Astrocyte (in vitro differentiated cells and primary cell): ENCODE data around the gene ZNF738. TPM values are rescaled to one million over a fixed set of nuclear protein-coding genes. Genes with fewer than 3 reads are reported as not detected.

Experiments
- DNase-seq: peaks from one replicate; pipeline ENCODE4 v3.0.0-alpha.2; 2010; ENCODE audit warnings: low read depth
- FAIRE-seq: peaks from 2 replicates; lab custom pipeline; 2011; peaks lifted over from hg19 to GRCh38; lab: Jason Lieb, UNC
- H2AFZ ChIP-seq: 2 replicates; pipeline ENCODE4 v1.6.0; 2012; ENCODE audit warnings: low read depth, low read length, inconsistent platforms
- H3K27ac ChIP-seq: 2 replicates; pipeline ENCODE4 v1.5.1; 2011; ENCODE audit warnings: low read depth, low read length, inconsistent platforms
- H3K27me3 ChIP-seq: 2 replicates; pipeline ENCODE4 v1.6.0; 2011; ENCODE audit warnings: low read length, inconsistent platforms; ENCODE audit not compliant: insufficient read depth
- H3K36me3 ChIP-seq: 2 replicates; pipeline ENCODE4 v1.5.1; 2011; ENCODE audit warnings: low read length, inconsistent platforms; ENCODE audit not compliant: insufficient read depth
- H3K4me1 ChIP-seq: 2 replicates; pipeline ENCODE4 v1.5.1; 2011; ENCODE audit warnings: low read length, inconsistent platforms; ENCODE audit not compliant: insufficient read depth
- H3K4me2 ChIP-seq: 2 replicates; pipeline ENCODE4 v1.6.0; 2012; ENCODE audit warnings: low read length, inconsistent platforms
- H3K4me3 ChIP-seq: 2 replicates; pipeline ENCODE4 v1.5.1; 2011; ENCODE audit warnings: low read depth, mild to moderate bottlenecking, low read length, inconsistent platforms; ENCODE audit not compliant: insufficient read depth
- H3K79me2 ChIP-seq: 2 replicates; pipeline ENCODE4 v1.6.0; 2012; ENCODE audit warnings: mild to moderate bottlenecking, low read length, inconsistent platforms; ENCODE audit not compliant: insufficient read depth
- H3K9ac ChIP-seq: 2 replicates; pipeline ENCODE4 v1.6.0; 2012; ENCODE audit warnings: mild to moderate bottlenecking, low read length, inconsistent platforms
- H3K9me3 ChIP-seq: 2 replicates; pipeline ENCODE4 v1.5.1; 2012; ENCODE audit warnings: low read depth, mild to moderate bottlenecking, low read length, inconsistent platforms; ENCODE audit not compliant: insufficient read depth
- H4K20me1 ChIP-seq: 2 replicates; pipeline ENCODE4 v1.6.0; 2012; ENCODE audit warnings: low read length, inconsistent platforms; ENCODE audit not compliant: insufficient read depth
- H3K27ac Mint-ChIP-seq: one replicate; pipeline ENCODE4 v1.8.0; 2021; ENCODE audit warnings: mild to moderate bottlenecking, mixed read lengths; ENCODE audit not compliant: unreplicated experiment
- H3K27me3 Mint-ChIP-seq: one replicate; pipeline ENCODE4 v1.8.0; 2021; ENCODE audit warnings: low read depth, mixed read lengths; ENCODE audit not compliant: unreplicated experiment
- H3K36me3 Mint-ChIP-seq: one replicate; pipeline ENCODE4 v1.8.0; 2021; ENCODE audit warnings: low read depth, mixed read lengths; ENCODE audit not compliant: unreplicated experiment
- H3K4me1 Mint-ChIP-seq: one replicate; pipeline ENCODE4 v1.8.0; 2021; ENCODE audit warnings: low read depth, mixed read lengths; ENCODE audit not compliant: unreplicated experiment
- H3K4me3 Mint-ChIP-seq: one replicate; pipeline ENCODE4 v1.8.0; 2021; ENCODE audit warnings: mild to moderate bottlenecking, moderate library complexity, mixed read lengths; ENCODE audit not compliant: unreplicated experiment
- H3K9me3 Mint-ChIP-seq: one replicate; pipeline ENCODE4 v1.8.0; 2021; ENCODE audit warnings: mild to moderate bottlenecking, mixed read lengths; ENCODE audit not compliant: unreplicated experiment
- EZH2 ChIP-seq: IDR thresholded peaks from 2 replicates; pipeline ENCODE4 v1.6.1; 2012; ENCODE audit warnings: mild to moderate bottlenecking, low read length, inconsistent platforms; ENCODE audit not compliant: insufficient read depth
- total RNA-seq: library from RNA; stranded (reverse); gene quantifications from 2 replicates; pipeline ENCODE4 v1.2.1, GENCODE V29; 2021
- TF ChIP-seq, protein P1 (sequence below): IDR thresholded peaks from 2 replicates; pipeline ENCODE4 v1.5.1; 2011; ENCODE audit warnings: low read depth, mild to moderate bottlenecking, inconsistent platforms, low read length, moderate library complexity; ENCODE audit not compliant: insufficient read depth

ZNF738 gene
- total RNA-seq, 1 donor from 2014 or later = 18.6 TPM

DNA sequence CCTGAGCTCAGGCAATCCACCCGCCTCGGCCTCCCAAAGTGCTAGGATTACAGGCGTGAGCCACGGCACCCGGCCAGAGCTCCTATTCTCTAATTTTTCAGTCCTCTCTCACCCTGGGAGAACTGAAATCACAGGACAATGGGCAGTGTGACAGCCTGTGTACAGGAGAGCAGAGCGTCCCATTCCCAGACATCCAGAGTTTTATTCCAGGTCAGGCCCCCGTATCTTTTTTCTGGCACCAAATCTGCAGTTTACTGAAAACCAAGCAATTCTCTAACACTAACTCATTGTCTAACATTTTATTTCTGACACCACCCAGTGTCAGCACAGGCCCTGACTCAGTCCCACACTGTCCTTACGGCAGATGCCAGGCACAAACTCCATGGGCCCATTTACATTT is 36.3 kb upstream of the ZNF738 start:
- Mint-ChIP-seq H3K27ac (peak overlapping the region; percentile 84), H3K9me3 (peaks cover 12% of the 10 kb centered on the region), H3K4me1 (peaks cover 28% of the 10 kb centered on the region), H3K36me3 (peaks cover 27% of the 10 kb centered on the region), H3K4me3 (no peak overlapping the region), H3K27me3 (no peaks in the 10 kb centered on the region)
- H3K9me3 ChIP-seq = peaks cover 5% of the 10 kb centered on the region
- no peak overlapping the region for H3K4me3 ChIP-seq
- no peaks in the 10 kb centered on the region for H3K27me3 ChIP-seq
- H3K36me3 ChIP-seq = peaks cover 2% of the 10 kb centered on the region
- no peak overlapping the region for H3K4me2 ChIP-seq
- no peak for TF ChIP-seq EZH2
- TF ChIP-seq, protein P1, sequence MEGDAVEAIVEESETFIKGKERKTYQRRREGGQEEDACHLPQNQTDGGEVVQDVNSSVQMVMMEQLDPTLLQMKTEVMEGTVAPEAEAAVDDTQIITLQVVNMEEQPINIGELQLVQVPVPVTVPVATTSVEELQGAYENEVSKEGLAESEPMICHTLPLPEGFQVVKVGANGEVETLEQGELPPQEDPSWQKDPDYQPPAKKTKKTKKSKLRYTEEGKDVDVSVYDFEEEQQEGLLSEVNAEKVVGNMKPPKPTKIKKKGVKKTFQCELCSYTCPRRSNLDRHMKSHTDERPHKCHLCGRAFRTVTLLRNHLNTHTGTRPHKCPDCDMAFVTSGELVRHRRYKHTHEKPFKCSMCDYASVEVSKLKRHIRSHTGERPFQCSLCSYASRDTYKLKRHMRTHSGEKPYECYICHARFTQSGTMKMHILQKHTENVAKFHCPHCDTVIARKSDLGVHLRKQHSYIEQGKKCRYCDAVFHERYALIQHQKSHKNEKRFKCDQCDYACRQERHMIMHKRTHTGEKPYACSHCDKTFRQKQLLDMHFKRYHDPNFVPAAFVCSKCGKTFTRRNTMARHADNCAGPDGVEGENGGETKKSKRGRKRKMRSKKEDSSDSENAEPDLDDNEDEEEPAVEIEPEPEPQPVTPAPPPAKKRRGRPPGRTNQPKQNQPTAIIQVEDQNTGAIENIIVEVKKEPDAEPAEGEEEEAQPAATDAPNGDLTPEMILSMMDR = no peak
- H3K4me1 ChIP-seq = no peaks in the 10 kb centered on the region
- H3K27ac ChIP-seq = peak overlapping the region; percentile 11
- H3K9ac ChIP-seq = no peak overlapping the region
- H4K20me1 ChIP-seq = peaks cover 28% of the 10 kb centered on the region
- DNase-seq = peak; percentile 66
- no peak for FAIRE-seq
- H2AFZ ChIP-seq = no peak overlapping the region
- peaks cover 96% of the 10 kb centered on the region for H3K79me2 ChIP-seq

DNA sequence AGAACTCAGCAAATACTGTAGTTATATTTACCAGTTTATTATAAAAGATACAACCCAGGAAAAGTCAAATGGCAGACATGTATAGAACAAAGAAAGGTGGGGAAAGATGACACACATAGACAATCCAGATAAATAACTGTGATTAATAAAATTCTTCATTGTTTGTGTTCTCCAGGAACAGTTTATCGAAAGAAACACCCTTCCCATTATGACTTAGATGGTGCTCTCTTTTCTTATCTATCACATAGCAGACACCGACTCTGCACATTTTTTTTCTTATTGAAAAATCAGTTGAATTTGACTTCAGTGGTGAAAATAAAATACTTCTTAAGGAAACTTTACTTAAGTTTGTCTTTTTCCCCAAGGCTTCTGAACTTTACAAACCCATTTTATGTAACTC is 35.8 kb upstream of the ZNF738 start:
- FAIRE-seq (no peak), DNase-seq (no peak)
- H3K4me3 ChIP-seq = no peak overlapping the region
- TF ChIP-seq EZH2 = no peak
- TF ChIP-seq, protein P1 = no peak
- Mint-ChIP-seq H3K4me3 (no peak overlapping the region), H3K36me3 (peaks cover 28% of the 10 kb centered on the region), H3K27ac (peak overlapping the region; percentile 84), H3K4me1 (peaks cover 31% of the 10 kb centered on the region), H3K27me3 (no peaks in the 10 kb centered on the region), H3K9me3 (peaks cover 12% of the 10 kb centered on the region)
- H3K36me3 ChIP-seq = peaks cover 2% of the 10 kb centered on the region
- H3K9me3 ChIP-seq = peaks cover 5% of the 10 kb centered on the region
- H3K27me3 ChIP-seq = no peaks in the 10 kb centered on the region
- no peak overlapping the region for H3K9ac ChIP-seq
- no peak overlapping the region for H3K4me2 ChIP-seq
- peak overlapping the region; percentile 11 for H3K27ac ChIP-seq
- H3K79me2 ChIP-seq = peaks cover 96% of the 10 kb centered on the region
- H2AFZ ChIP-seq = no peak overlapping the region
- H4K20me1 ChIP-seq = peaks cover 23% of the 10 kb centered on the region
- H3K4me1 ChIP-seq = no peaks in the 10 kb centered on the region

DNA sequence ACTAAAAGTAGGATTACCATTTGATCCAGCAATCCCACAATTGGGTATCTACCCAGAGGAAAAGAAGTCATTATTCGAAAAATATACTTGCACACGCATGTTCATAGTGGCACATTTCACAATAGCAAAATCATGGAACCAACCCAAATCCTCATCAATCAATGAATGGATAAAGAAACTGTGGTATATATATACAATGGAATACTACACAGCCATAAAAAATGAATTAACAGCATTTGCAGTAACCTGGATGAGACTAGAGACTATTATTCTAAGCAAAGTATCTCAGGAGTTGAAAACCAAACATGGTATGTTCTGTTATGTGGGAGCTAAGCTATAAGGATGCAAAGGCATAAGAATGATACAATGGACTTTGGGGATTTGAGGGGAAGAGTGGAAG is 32.6 kb upstream of the ZNF738 start:
- Histone ChIP-seq H4K20me1 (peaks cover 13% of the 10 kb centered on the region), H3K79me2 (peaks cover 76% of the 10 kb centered on the region), H3K4me3 (no peak overlapping the region), H3K9ac (no peak overlapping the region), H3K27me3 (no peaks in the 10 kb centered on the region), H3K9me3 (peaks cover 5% of the 10 kb centered on the region), H3K27ac (no peak overlapping the region), H3K36me3 (no peaks in the 10 kb centered on the region), H3K4me2 (no peak overlapping the region), H2AFZ (no peak overlapping the region), H3K4me1 (peaks cover 3% of the 10 kb centered on the region)
- Mint-ChIP-seq H3K9me3 (peaks cover 12% of the 10 kb centered on the region), H3K27me3 (no peaks in the 10 kb centered on the region), H3K36me3 (peaks cover 29% of the 10 kb centered on the region), H3K4me1 (peaks cover 31% of the 10 kb centered on the region), H3K4me3 (peak overlapping the region; percentile 74), H3K27ac (no peak overlapping the region)
- FAIRE-seq (no peak), DNase-seq (no peak)
- TF ChIP-seq, protein P1 = no peak
- TF ChIP-seq EZH2 = no peak
